ENCODE data around the gene ZNF292.
"Not testable (repeated sequence)": the region's sequence is repeated elsewhere in the genome, so short reads cannot be mapped to it uniquely, and the experiment has no call there.

Gene ZNF292

DNA sequence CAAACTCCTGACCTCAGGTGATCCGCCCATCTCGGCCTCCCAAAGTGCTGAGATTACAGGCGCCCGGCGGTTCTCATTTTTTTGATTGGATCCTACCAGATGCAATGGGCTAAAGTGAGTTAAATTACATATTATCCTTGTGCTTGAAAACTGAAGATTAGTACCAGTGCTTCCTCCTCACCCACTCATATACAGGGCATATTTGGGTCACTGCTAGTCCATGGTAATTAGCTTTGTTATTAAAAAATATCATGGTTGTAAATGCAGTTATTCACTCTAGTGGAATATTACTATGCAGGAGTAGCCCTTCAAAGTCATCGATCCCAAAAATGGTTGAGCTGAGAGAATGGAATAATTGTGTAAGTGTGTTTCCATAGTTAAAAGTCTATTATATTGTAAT, 26.5 kb downstream of the ZNF292 start:
- TF ChIP-seq, protein P1, sequence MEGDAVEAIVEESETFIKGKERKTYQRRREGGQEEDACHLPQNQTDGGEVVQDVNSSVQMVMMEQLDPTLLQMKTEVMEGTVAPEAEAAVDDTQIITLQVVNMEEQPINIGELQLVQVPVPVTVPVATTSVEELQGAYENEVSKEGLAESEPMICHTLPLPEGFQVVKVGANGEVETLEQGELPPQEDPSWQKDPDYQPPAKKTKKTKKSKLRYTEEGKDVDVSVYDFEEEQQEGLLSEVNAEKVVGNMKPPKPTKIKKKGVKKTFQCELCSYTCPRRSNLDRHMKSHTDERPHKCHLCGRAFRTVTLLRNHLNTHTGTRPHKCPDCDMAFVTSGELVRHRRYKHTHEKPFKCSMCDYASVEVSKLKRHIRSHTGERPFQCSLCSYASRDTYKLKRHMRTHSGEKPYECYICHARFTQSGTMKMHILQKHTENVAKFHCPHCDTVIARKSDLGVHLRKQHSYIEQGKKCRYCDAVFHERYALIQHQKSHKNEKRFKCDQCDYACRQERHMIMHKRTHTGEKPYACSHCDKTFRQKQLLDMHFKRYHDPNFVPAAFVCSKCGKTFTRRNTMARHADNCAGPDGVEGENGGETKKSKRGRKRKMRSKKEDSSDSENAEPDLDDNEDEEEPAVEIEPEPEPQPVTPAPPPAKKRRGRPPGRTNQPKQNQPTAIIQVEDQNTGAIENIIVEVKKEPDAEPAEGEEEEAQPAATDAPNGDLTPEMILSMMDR (IDR thresholded peaks at IDR 0.05; ENCODE audit: low read depth, low read length) = no peak
- no peak overlapping the region for H3K4me3 ChIP-seq (ENCODE audit: low read depth, low read length)

DNA sequence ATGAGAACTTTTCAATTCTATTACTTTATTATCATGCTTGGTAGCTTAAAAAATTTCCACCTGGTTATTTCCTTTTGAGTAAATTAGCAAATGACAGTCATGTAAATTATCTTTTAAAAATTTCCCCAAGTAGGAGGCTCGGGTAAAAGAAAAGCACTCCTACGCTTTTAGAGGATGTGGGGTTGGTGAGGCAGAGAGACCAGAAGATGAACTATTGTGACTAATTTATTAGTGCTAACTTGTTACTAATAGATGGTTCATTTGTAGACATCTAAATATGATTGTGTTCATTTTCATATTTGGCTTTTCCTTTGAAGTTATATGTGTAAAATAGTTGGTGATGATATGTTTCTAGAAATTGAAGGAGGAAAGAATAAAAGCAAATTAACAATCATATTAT, 27.0 kb downstream of the ZNF292 start:
- H3K4me3 ChIP-seq (ENCODE audit: low read depth, low read length) = no peak overlapping the region
- TF ChIP-seq, protein P1 (IDR thresholded peaks at IDR 0.05; ENCODE audit: low read depth, low read length) = no peak

DNA sequence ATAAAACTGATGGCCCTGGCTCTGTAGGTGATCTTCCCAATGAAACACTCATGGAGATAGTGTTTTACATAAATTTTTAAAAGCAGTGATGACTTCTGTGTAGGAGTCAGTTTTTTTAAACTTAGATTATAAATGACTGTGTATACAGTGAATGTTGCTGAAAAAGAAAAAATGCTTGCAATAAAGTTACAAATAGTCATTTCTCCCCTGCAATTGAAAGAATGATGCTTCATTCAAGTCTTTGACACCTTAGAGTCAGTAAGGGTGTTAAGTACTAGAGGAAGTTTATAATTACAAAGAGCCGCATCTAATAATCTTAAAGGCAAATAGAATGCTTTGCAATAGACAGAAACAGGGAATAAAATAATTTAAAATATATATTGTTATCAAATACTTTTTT, 27.6 kb downstream of the ZNF292 start:
- TF ChIP-seq, protein P1 (IDR thresholded peaks at IDR 0.05; ENCODE audit: low read depth, low read length) = no peak
- no peak overlapping the region for H3K4me3 ChIP-seq (ENCODE audit: low read depth, low read length)

DNA sequence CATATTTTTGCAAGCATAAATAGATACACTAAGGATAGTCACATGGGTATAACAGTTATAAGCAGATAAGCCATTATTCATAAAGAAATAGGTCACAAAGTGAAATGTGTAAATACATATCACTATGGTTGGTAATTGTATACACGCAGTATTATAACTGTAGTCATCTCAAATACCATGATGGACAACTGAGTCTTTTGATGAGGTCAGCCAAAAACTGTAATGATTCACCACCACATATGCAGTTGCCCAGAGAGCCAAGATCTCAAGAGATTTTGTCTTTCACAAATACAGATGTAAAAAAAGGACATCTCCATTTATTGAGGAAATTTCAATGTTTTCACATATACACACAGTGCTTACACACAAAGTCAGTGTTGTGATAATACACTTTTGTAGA, 28.3 kb downstream of the ZNF292 start:
- TF ChIP-seq, protein P1 (IDR thresholded peaks at IDR 0.05; ENCODE audit: low read depth, low read length) = no peak
- H3K4me3 ChIP-seq (ENCODE audit: low read depth, low read length) = no peak overlapping the region

DNA sequence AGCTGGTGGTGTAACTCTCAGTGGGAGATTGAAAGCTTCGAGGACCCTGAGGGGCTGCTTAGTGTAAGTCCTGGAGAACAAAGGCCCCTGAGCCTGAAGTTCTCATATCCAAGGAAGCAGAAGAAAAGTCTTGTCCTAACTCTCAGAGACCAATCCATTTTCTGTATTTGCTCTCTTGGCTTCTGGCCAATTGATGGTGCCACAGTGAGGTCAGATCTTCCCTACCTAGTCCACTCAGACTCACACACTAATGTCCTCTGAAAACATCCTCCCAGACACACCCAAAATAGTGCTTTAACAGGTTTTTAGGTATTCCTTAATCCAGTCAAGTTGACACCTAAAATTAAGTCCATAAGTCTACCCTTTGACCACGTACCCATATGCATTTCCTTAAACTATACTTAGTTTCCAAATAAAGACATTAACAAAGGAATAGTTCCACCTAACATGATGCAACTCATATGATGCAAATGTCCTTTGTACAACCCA, 29.4 kb downstream of the ZNF292 start:
- TF ChIP-seq, protein P1 (IDR thresholded peaks at IDR 0.05; ENCODE audit: low read depth, low read length) = no peak
- H3K4me3 ChIP-seq (ENCODE audit: low read depth, low read length) = no peak overlapping the region

DNA sequence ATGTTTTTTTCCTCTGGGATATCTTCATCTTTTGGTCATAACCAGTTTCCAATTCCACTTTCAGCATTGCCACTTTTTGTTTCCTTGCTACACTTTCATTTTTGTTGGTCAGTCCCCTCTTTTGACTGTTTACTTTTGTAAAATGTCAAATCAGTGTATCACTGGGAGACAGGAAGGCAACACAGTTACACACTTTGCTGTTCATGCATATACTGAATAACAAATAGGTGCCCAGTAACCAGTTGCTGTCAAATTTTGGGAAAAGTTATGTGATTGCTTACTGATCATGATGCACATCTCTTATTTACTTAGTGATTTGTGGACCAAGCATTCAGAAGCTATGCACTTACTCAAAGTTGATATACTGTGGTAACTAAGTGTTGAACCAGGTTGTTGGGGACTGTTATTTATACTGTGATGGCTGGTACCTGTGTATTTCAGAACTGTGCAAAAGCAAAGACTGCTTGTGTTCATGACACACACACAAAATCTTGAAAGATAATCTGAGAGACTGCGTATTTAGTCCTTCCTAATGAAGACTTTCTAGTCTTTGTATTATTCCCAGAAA, 41.0 kb downstream of the ZNF292 start:
- TF ChIP-seq, protein P1 (IDR thresholded peaks at IDR 0.05; ENCODE audit: low read depth, low read length) = no peak
- no peak overlapping the region for H3K4me3 ChIP-seq (ENCODE audit: low read depth, low read length)

DNA sequence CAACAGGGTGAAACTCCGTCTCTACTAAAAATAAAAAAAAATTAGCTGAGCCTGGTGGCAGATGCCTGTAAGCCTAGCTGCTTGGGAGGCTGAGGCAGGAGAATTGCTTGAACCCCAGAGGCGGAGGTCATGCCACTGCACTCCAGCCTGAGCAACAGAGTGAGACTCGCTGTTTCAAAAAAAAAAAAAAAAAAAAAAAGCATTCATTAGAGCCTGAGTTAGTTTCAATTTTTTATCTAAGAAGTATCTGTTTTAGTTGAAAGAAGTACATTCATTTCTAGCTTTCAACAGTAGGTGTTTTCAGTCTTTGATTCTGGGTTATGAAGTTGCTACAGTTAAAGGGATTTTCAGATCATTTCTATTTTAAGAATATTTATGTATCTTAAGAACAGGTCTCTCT, 42.2 kb downstream of the ZNF292 start:
- TF ChIP-seq, protein P1 (IDR thresholded peaks at IDR 0.05; ENCODE audit: low read depth, low read length) = no peak
- H3K4me3 ChIP-seq (ENCODE audit: low read depth, low read length) = no peak overlapping the region

DNA sequence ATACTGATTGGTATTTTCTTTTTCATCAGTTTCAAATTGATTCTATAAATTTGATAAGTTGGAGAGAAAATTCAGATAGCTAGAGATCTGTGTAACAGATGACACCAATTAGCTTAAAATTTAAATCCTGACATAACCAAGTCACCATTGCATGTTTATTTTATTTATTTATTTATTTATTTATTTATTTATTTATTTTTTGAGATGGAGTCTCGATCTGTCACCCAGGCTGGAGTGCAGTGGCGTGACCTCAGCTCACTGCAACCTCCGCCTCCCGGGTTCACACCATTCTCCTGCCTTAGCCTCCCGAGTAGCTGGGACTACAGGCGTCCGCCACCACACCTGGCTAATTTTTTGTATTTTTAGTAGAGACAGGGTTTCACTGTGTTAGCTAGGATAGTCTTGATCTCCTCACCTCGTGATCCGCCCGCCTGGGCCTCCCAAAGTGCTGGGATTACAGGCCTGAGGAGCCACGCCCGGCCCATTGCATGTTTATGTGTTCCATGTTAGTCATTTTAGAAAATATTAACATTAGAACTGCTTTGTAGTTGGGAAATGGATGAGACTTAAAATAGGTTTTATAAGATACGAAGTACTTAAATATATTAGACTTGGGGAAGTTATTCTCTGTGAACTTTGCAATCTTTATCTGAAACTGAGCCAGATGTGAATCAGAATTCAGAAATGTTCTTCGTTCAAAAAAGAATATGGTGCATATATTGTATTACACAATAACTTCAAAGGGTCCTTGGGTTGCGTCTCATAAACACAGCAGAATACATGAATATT, 42.9 kb downstream of the ZNF292 start:
- not testable (repeated sequence) for H3K4me3 ChIP-seq (ENCODE audit: low read depth, low read length)
